Hematopoietic multipotent progenitor cell treated with erythropoietin and hydrocortisone succinate and interleukin-3 and kit ligand, for 15 days (in vitro differentiated cells): ENCODE measurements around the gene PARD3B.

ENCODE experiments used
- DNase-seq: peaks from one replicate; pipeline ENCODE4 v3.0.0-alpha.2; 2015; ENCODE audit warnings: low spot score

PARD3B gene

GRCh38 chr2:205280596-205281236, 735.4 kb downstream of the PARD3B start:
- DNase-seq, result no peak

GRCh38 chr2:205283736-205284270, 738.5 kb downstream of the PARD3B start:
- no peak for DNase-seq

- no peak for DNase-seq
These were observed 739.1 kb downstream of the PARD3B start for GRCh38 chr2:205284334-205284733.

- DNase-seq, result no peak
These were observed 742.0 kb downstream of the PARD3B start for GRCh38 chr2:205287316-205287715.

- no peak for DNase-seq
These were observed 743.4 kb downstream of the PARD3B start for GRCh38 chr2:205288686-205289085.

- DNase-seq, result no peak
These were observed 745.0 kb downstream of the PARD3B start for GRCh38 chr2:205290299-205290698.

- no peak for DNase-seq
These were observed 747.5 kb downstream of the PARD3B start for GRCh38 chr2:205292665-205293295.

GRCh38 chr2:205293559-205293958, 748.3 kb downstream of the PARD3B start:
- no peak for DNase-seq

GRCh38 chr2:205296959-205297358, 751.7 kb downstream of the PARD3B start:
- DNase-seq, result no peak

- DNase-seq, result no peak
These were observed 752.1 kb downstream of the PARD3B start for GRCh38 chr2:205297368-205297767.

- no peak for DNase-seq
These were observed 752.6 kb downstream of the PARD3B start for GRCh38 chr2:205297846-205298245.

GRCh38 chr2:205311201-205311600, 765.9 kb downstream of the PARD3B start:
- DNase-seq, result no peak

- DNase-seq, result no peak
These were observed 776.0 kb downstream of the PARD3B start for GRCh38 chr2:205321231-205321630.

- DNase-seq, result no peak
These were observed 778.7 kb downstream of the PARD3B start for GRCh38 chr2:205323929-205324328.

GRCh38 chr2:205324355-205324754, 779.1 kb downstream of the PARD3B start:
- no peak for DNase-seq

- no peak for DNase-seq
These were observed 788.1 kb downstream of the PARD3B start for GRCh38 chr2:205333351-205333750.

GRCh38 chr2:205337274-205337673, 792.0 kb downstream of the PARD3B start:
- DNase-seq, result no peak

GRCh38 chr2:205338156-205338555, 792.9 kb downstream of the PARD3B start:
- no peak for DNase-seq

GRCh38 chr2:205343103-205343502, 797.8 kb downstream of the PARD3B start:
- DNase-seq, result no peak

GRCh38 chr2:205346649-205347048, 801.4 kb downstream of the PARD3B start:
- DNase-seq, result no peak

- DNase-seq, result no peak
These were observed 802.6 kb downstream of the PARD3B start for GRCh38 chr2:205347899-205348298.

- no peak for DNase-seq
These were observed 806.8 kb downstream of the PARD3B start for GRCh38 chr2:205352094-205352493.

GRCh38 chr2:205352593-205352992, 807.3 kb downstream of the PARD3B start:
- DNase-seq, result no peak

- DNase-seq, result no peak
These were observed 812.5 kb downstream of the PARD3B start for GRCh38 chr2:205357732-205358131.
